GM12878 (cell line): ENCODE results near the gene DSTYK. TPM values are rescaled to one million over a fixed set of nuclear protein-coding genes. Genes with fewer than 3 reads are reported as not detected.

ENCODE experiments used
- NFXL1 ChIP-seq: fragments of 450-650 bp; IDR thresholded peaks from 2 replicates; pipeline ENCODE4 v1.6.1; 2017; ENCODE audit warnings: antibody characterized with exemption, mild to moderate bottlenecking, borderline replicate concordance
- NRF1 ChIP-seq: conservative IDR thresholded peaks from 2 replicates; pipeline ENCODE4 v1.6.1; 2011; ENCODE audit warnings: mild to moderate bottlenecking, low read depth, low read length, improper control_type of control experiment
- TBL1XR1 ChIP-seq: IDR thresholded peaks from 2 replicates; pipeline ENCODE4 v1.6.1; 2012; ENCODE audit warnings: low read depth, low read length, improper control_type of control experiment
- ZNF592 ChIP-seq: fragments of 450-650 bp; IDR thresholded peaks from 2 replicates; pipeline ENCODE4 v1.6.1; 2017; ENCODE audit warnings: mild to moderate bottlenecking, moderate library complexity
- polyA plus RNA-seq, 11 experiments: library from polyadenylated mRNA; depleted of rRNA in 4 of 11; unstranded in 6 of 11; stranded (reverse) in 5 of 11; fragments of >200 nt; fragmentation: Nextera tagmentation in 4 of 11; fragmentation: Illumina TruSeq in 1 of 11; extraction: Ambion mirVana in 4 of 11; extraction: Trizol in 1 of 11; gene quantifications; 1 replicate in 1 of 11; 2 replicates in 10 of 11; pipeline versions ENCODE4 v1.2.1 to v1.2.3, GENCODE V29; 2011 to 2016; ENCODE audit warnings: inconsistent platforms in 2 of 11, missing spikeins in 2 of 11, low read depth in 1 of 11
- total RNA-seq, 4 experiments: library from RNA; depleted of rRNA in 3 of 4; stranded (reverse); fragments of >200 nt in 3 of 4; fragmentation: Illumina TruSeq in 1 of 4; extraction: Trizol in 1 of 4; gene quantifications; 2 replicates each; pipeline versions ENCODE4 v1.2.1 to v1.2.3, GENCODE V29; 2013 to 2021
- TF ChIP-seq, protein P1 (sequence below): fragments of 450-650 bp; formaldehyde crosslinking; IDR thresholded peaks from 2 replicates; pipeline ENCODE4 v1.4.0; 2022; ENCODE audit warnings: mild to moderate bottlenecking, moderate library complexity

DSTYK gene
- total and polyA plus RNA-seq, 10 of the 15 experiments (the other 5 are each of a cell fraction or from before 2014, with no cell fraction given), result 2.7 to 5.5 (median 3.6) TPM

- no peak for TF ChIP-seq ZNF592
- TF ChIP-seq TBL1XR1, result no peak
- no peak for TF ChIP-seq NRF1
- no peak for TF ChIP-seq NFXL1
- TF ChIP-seq, protein P1, sequence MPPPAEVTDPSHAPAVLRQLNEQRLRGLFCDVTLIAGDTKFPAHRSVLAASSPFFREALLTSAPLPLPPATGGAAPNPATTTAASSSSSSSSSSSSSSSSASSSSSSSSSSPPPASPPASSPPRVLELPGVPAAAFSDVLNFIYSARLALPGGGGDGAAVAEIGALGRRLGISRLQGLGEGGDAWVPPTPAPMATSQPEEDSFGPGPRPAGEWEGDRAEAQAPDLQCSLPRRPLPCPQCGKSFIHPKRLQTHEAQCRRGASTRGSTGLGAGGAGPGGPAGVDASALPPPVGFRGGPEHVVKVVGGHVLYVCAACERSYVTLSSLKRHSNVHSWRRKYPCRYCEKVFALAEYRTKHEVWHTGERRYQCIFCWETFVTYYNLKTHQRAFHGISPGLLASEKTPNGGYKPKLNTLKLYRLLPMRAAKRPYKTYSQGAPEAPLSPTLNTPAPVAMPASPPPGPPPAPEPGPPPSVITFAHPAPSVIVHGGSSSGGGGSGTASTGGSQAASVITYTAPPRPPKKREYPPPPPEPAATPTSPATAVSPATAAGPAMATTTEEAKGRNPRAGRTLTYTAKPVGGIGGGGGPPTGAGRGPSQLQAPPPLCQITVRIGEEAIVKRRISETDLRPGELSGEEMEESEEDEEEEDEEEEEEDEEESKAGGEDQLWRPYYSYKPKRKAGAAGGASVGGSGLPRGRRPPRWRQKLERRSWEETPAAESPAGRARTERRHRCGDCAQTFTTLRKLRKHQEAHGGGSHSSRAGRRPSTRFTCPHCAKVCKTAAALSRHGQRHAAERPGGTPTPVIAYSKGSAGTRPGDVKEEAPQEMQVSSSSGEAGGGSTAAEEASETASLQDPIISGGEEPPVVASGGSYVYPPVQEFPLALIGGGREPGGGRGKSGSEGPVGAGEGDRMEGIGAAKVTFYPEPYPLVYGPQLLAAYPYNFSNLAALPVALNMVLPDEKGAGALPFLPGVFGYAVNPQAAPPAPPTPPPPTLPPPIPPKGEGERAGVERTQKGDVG (CRISPR knock-in tag), result no peak
Measured at GRCh38 chr1:205232945-205233397, 21.5 kb upstream of the DSTYK start (continued).
